IMR-90 (cell line): ENCODE data around the gene MACIR.

Experiments
- CTCF ChIP-seq: conservative IDR thresholded peaks from 2 replicates; pipeline ENCODE4 v1.5.1; 2012; ENCODE audit warnings: mild to moderate bottlenecking, low read depth, low read length, improper control_type of control experiment
- MXI1 ChIP-seq: IDR thresholded peaks from 2 replicates; pipeline ENCODE4 v1.6.1; 2012; ENCODE audit warnings: low read depth, mild to moderate bottlenecking, low read length, moderate library complexity, borderline replicate concordance
- POLR2A ChIP-seq: IDR thresholded peaks from 2 replicates; pipeline ENCODE4 v1.6.1; 2012; ENCODE audit warnings: mild to moderate bottlenecking, low read depth, low read length
- RCOR1 ChIP-seq: IDR thresholded peaks from 2 replicates; pipeline ENCODE4 v1.6.1; 2012; ENCODE audit warnings: mild to moderate bottlenecking, low read length, improper control_type of control experiment; ENCODE audit not compliant: insufficient replicate concordance
- RFX5 ChIP-seq: IDR thresholded peaks from 2 replicates; pipeline ENCODE4 v1.8.0; 2012; ENCODE audit warnings: low read depth, mild to moderate bottlenecking, low read length, moderate library complexity

- no peak for TF ChIP-seq CTCF
- no peak for TF ChIP-seq POLR2A
- TF ChIP-seq RCOR1 = no peak
- TF ChIP-seq MXI1 = no peak
- no peak for TF ChIP-seq RFX5
These were observed 48.9 kb downstream of the MACIR start for GRCh38 chr5:103307470-103307869.
